ENCODE data around the gene KRT6A.
"Not testable (repeated sequence)": the region's sequence is repeated elsewhere in the genome, so short reads cannot be mapped to it uniquely, and the experiment has no call there.

The KRT6A gene

DNA sequence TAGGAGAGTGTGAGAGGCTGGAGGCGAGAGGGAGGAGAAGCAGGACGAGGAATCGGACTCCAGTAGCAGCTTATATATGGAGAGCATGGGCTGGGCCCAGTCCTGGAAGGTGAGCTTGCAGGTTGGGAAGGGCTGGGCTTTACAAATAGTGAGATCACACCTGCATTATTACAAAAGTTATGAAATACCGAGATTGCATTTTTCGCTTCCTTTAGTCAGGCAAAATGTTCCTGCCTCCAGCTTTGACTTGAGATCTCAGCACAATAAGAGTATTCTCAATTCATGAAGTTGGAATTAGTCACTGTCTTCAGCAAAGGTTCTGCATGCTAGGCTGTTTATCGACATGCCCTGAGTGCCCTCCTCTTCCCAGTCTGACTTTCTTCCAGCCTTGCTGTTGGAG, 41.0 kb downstream of the KRT6A start, which contains the start of gene KRT6B:
Gene KRT6B (minus strand): TSS at position 46 of the 400 bp plus-strand sequence. CDS start 68 bp downstream, outside the sequence.
- H3K27me3 ChIP-seq (ENCODE audit: control insufficient read depth, insufficient read depth, low read length): no peaks in the 10 kb centered on the region

DNA sequence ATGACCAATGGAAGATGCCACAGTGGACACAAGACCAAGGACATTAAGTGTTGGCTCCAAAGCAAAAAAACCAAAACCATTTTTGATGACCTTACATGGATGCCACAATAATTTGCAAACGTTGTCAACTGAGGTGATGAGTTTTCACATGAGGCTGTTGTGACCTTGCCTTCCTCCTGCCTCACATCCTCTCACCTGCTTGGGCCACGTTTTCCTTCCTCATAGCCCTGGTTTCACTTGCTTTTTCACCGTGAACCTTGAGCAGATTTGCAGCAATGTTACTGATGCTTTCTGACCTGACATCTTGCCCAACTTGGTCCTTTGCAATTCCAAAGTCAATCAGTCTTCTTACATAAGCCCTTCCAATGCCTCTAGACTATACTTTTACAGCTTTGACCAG, 44.8 kb downstream of the KRT6A start:
- no peaks in the 10 kb centered on the region for H3K4me1 ChIP-seq (ENCODE audit: control insufficient read depth, low read depth, low read length)
- H3K4me3 ChIP-seq (ENCODE audit: low read length): no peak overlapping the region
- H3K36me3 ChIP-seq (ENCODE audit: control insufficient read depth, low read depth, low read length): no peaks in the 10 kb centered on the region
- no peaks in the 10 kb centered on the region for H3K9me3 ChIP-seq (ENCODE audit: control insufficient read depth, low read depth, low read length)
- H3K27me3 ChIP-seq (ENCODE audit: control insufficient read depth, insufficient read depth, low read length): no peaks in the 10 kb centered on the region
- no peak overlapping the region for H3K9ac ChIP-seq (ENCODE audit: low read length)
- H3K27ac ChIP-seq (ENCODE audit: low read length): no peak overlapping the region

More for the DNA sequence above, 41.0 kb downstream of the KRT6A start, which contains the start of gene KRT6B:
- H3K4me3 ChIP-seq (ENCODE audit: low read length): no peak within 1 kb of the TSS
- no peak within 1 kb of the TSS for H3K9ac ChIP-seq (ENCODE audit: low read length)
- H3K27ac ChIP-seq (ENCODE audit: low read length): no peak within 1 kb of the TSS
- H3K36me3 ChIP-seq (ENCODE audit: control insufficient read depth, low read depth, low read length): no peaks in the 10 kb centered on the region
- no peaks in the 10 kb centered on the region for H3K9me3 ChIP-seq (ENCODE audit: control insufficient read depth, low read depth, low read length)
- peaks cover 9% of the 10 kb centered on the region for H3K4me1 ChIP-seq (ENCODE audit: control insufficient read depth, low read depth, low read length)

DNA sequence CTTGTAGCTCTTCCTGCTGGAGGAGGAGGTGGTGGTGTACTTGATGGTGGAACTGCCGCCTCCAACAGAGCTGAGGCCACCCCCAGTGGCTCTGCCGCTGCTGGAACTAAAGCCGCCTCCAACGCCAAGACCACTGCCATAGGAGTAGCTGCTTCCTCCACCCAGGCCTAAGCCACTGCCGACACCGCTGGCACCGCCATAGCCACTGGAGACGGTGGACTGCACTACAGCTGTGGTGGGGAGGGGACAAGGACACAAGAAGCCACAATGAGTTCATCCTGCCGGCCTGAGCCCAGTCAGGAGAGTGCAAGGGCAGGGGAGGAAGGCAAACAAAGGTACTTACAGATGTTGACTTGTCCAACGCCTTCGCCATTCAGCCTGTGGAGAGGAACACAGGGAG, 45.9 kb downstream of the KRT6A start:
- not testable (repeated sequence) for H3K4me3 ChIP-seq (ENCODE audit: low read length); H3K9me3 ChIP-seq (ENCODE audit: control insufficient read depth, low read depth, low read length); H3K9ac ChIP-seq (ENCODE audit: low read length); H3K4me1 ChIP-seq (ENCODE audit: control insufficient read depth, low read depth, low read length); H3K27ac ChIP-seq (ENCODE audit: low read length); H3K27me3 ChIP-seq (ENCODE audit: control insufficient read depth, insufficient read depth, low read length); H3K36me3 ChIP-seq (ENCODE audit: control insufficient read depth, low read depth, low read length)

GRCh38 chr12:52446367-52447045, 46.6 kb downstream of the KRT6A start:
- Histone ChIP-seq H3K27me3 (ENCODE audit: control insufficient read depth, insufficient read depth, low read length) (no peaks in the 10 kb centered on the region), H3K4me1 (ENCODE audit: control insufficient read depth, low read depth, low read length) (peaks cover 11% of the 10 kb centered on the region), H3K9ac (ENCODE audit: low read length) (no peak overlapping the region), H3K9me3 (ENCODE audit: control insufficient read depth, low read depth, low read length) (no peaks in the 10 kb centered on the region), H3K36me3 (ENCODE audit: control insufficient read depth, low read depth, low read length) (no peaks in the 10 kb centered on the region), H3K4me3 (ENCODE audit: low read length) (no peak overlapping the region), H3K27ac (ENCODE audit: low read length) (no peak overlapping the region)

DNA sequence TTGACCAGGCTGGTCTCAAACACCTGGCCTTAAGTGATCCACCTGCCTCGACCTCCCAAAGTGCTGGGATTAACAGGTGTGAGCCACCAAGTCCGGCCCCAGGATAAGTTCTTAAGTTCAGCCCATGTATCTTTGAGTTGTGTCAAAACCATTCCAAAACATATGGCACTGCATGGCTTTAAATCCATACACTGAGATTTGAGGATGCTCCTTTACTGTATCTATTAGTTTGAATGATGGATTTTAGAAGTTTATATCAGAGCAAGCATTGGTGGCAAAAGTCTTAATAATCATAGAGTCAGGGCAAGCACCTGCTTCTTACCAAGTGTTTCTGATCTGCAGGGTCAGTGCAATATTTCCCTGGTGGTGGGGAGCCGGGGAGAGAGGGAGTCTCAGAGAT, 47.2 kb downstream of the KRT6A start:
- no peak overlapping the region for H3K27ac ChIP-seq (ENCODE audit: low read length)
- H3K27me3 ChIP-seq (ENCODE audit: control insufficient read depth, insufficient read depth, low read length): no peaks in the 10 kb centered on the region
- no peaks in the 10 kb centered on the region for H3K36me3 ChIP-seq (ENCODE audit: control insufficient read depth, low read depth, low read length)
- no peaks in the 10 kb centered on the region for H3K9me3 ChIP-seq (ENCODE audit: control insufficient read depth, low read depth, low read length)
- H3K9ac ChIP-seq (ENCODE audit: low read length): no peak overlapping the region
- peaks cover 12% of the 10 kb centered on the region for H3K4me1 ChIP-seq (ENCODE audit: control insufficient read depth, low read depth, low read length)
- no peak overlapping the region for H3K4me3 ChIP-seq (ENCODE audit: low read length)

GRCh38 chr12:52444647-52445595, 48.1 kb downstream of the KRT6A start:
- H3K9ac ChIP-seq (ENCODE audit: low read length): no peak overlapping the region
- no peaks in the 10 kb centered on the region for H3K9me3 ChIP-seq (ENCODE audit: control insufficient read depth, low read depth, low read length)
- H3K27me3 ChIP-seq (ENCODE audit: control insufficient read depth, insufficient read depth, low read length): no peaks in the 10 kb centered on the region
- no peaks in the 10 kb centered on the region for H3K36me3 ChIP-seq (ENCODE audit: control insufficient read depth, low read depth, low read length)
- no peak overlapping the region for H3K4me3 ChIP-seq (ENCODE audit: low read length)
- H3K27ac ChIP-seq (ENCODE audit: low read length): no peak overlapping the region
- peaks cover 12% of the 10 kb centered on the region for H3K4me1 ChIP-seq (ENCODE audit: control insufficient read depth, low read depth, low read length)

DNA sequence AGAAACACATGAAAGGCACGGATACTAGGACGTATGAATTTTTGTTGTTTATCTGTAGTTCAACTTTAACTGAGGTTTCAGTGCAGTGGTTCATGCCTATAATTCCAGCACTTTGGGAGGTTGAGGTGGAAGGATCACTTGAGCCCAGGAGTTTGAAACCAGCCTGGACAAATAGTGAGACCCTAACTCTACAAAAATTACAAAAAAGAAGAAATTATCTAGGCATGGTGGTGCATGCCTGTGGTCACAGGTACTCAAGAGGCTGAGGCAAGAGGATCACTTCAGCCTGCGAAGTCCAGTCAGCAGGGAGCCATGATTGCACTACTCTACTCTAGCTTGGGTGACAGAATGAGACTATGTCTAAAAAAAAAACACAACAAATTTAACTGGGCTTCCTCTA, 49.1 kb downstream of the KRT6A start:
- no peak overlapping the region for H3K27ac ChIP-seq (ENCODE audit: low read length)
- H3K36me3 ChIP-seq (ENCODE audit: control insufficient read depth, low read depth, low read length): no peaks in the 10 kb centered on the region
- H3K9ac ChIP-seq (ENCODE audit: low read length): no peak overlapping the region
- H3K4me3 ChIP-seq (ENCODE audit: low read length): no peak overlapping the region
- no peaks in the 10 kb centered on the region for H3K27me3 ChIP-seq (ENCODE audit: control insufficient read depth, insufficient read depth, low read length)
- no peaks in the 10 kb centered on the region for H3K9me3 ChIP-seq (ENCODE audit: control insufficient read depth, low read depth, low read length)
- H3K4me1 ChIP-seq (ENCODE audit: control insufficient read depth, low read depth, low read length): peaks cover 12% of the 10 kb centered on the region

GRCh38 chr12:52442600-52443061, 50.4 kb downstream of the KRT6A start:
- Histone ChIP-seq H3K4me1 (ENCODE audit: control insufficient read depth, low read depth, low read length) (peaks cover 12% of the 10 kb centered on the region), H3K9ac (ENCODE audit: low read length) (no peak overlapping the region), H3K9me3 (ENCODE audit: control insufficient read depth, low read depth, low read length) (no peaks in the 10 kb centered on the region), H3K36me3 (ENCODE audit: control insufficient read depth, low read depth, low read length) (no peaks in the 10 kb centered on the region), H3K4me3 (ENCODE audit: low read length) (no peak overlapping the region), H3K27ac (ENCODE audit: low read length) (no peak overlapping the region), H3K27me3 (ENCODE audit: control insufficient read depth, insufficient read depth, low read length) (no peaks in the 10 kb centered on the region)

GRCh38 chr12:52441320-52441911, 51.6 kb downstream of the KRT6A start:
- peaks cover 12% of the 10 kb centered on the region for H3K4me1 ChIP-seq (ENCODE audit: control insufficient read depth, low read depth, low read length)

DNA sequence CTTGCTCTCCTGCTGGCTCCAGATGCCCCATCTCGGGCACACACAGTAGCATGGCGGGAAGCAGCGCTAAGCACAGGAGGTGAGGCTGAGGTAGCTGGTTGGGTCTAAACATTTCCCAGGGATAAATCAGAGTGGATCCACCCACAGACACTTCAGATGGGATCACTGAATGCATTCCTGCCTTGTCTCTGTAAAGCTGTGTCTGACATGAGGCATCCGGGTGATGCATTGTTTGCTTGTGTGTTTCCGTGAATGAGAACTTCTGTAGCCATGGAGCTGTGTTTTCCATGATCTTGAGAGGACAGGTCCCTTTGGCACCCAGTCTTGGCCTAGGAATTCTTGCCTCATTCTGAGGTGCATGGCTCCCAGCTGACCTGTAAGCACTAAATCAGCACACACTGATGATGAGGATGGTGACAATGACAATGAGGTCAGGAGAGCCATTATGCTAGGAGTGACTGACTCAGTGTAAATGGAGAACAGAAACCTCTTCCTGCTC, 52.2 kb downstream of the KRT6A start:
- H3K9ac ChIP-seq (ENCODE audit: low read length): no peak overlapping the region
- no peak overlapping the region for H3K27ac ChIP-seq (ENCODE audit: low read length)
- H3K4me3 ChIP-seq (ENCODE audit: low read length): no peak overlapping the region
- no peaks in the 10 kb centered on the region for H3K36me3 ChIP-seq (ENCODE audit: control insufficient read depth, low read depth, low read length)
- no peaks in the 10 kb centered on the region for H3K9me3 ChIP-seq (ENCODE audit: control insufficient read depth, low read depth, low read length)
- no peaks in the 10 kb centered on the region for H3K27me3 ChIP-seq (ENCODE audit: control insufficient read depth, insufficient read depth, low read length)
- H3K4me1 ChIP-seq (ENCODE audit: control insufficient read depth, low read depth, low read length): peaks cover 12% of the 10 kb centered on the region

More at GRCh38 chr12:52441320-52441911, 51.6 kb downstream of the KRT6A start:
- Histone ChIP-seq H3K4me3 (ENCODE audit: low read length) (no peak overlapping the region), H3K9ac (ENCODE audit: low read length) (no peak overlapping the region), H3K36me3 (ENCODE audit: control insufficient read depth, low read depth, low read length) (no peaks in the 10 kb centered on the region), H3K27me3 (ENCODE audit: control insufficient read depth, insufficient read depth, low read length) (no peaks in the 10 kb centered on the region), H3K27ac (ENCODE audit: low read length) (no peak overlapping the region), H3K9me3 (ENCODE audit: control insufficient read depth, low read depth, low read length) (no peaks in the 10 kb centered on the region)

DNA sequence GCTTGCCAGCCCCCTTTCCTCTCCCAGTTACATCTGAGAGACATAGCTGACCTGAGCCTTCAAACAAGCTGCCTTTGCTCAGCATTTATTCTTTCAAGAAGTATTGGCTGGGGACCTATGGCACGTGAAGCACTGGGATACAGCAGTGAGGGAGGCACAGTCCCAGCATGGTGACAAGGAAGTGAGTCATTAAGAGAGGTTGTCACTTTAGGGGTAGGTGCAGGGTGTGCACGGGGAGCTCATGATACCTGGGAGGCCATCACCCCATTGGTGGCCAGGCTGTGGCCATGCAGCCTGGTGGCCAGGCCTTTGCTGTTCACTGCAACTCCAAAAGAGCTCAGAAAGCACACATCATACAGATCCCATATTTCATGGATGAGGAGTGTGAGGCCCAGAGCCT, 53.2 kb downstream of the KRT6A start:
- Histone ChIP-seq H3K27ac (ENCODE audit: low read length) (no peak overlapping the region), H3K9ac (ENCODE audit: low read length) (no peak overlapping the region), H3K4me3 (ENCODE audit: low read length) (no peak overlapping the region)

More for the DNA sequence above, 53.2 kb downstream of the KRT6A start:
- Histone ChIP-seq H3K36me3 (ENCODE audit: control insufficient read depth, low read depth, low read length) (no peaks in the 10 kb centered on the region), H3K9me3 (ENCODE audit: control insufficient read depth, low read depth, low read length) (no peaks in the 10 kb centered on the region), H3K27me3 (ENCODE audit: control insufficient read depth, insufficient read depth, low read length) (no peaks in the 10 kb centered on the region), H3K4me1 (ENCODE audit: control insufficient read depth, low read depth, low read length) (peaks cover 12% of the 10 kb centered on the region)

All from iPS-18a (cell line).